ENCODE results near the gene ZNF407.

Gene ZNF407

GRCh38 chr18:74589021-74589420 lies 8.6 kb upstream of the ZNF407 start:
- no peak for DNase-seq (ENCODE audit: low spot score)

- DNase-seq (ENCODE audit: low spot score) = no peak
Observed at GRCh38 chr18:74589811-74590210, 7.9 kb upstream of the ZNF407 start.

- DNase-seq (ENCODE audit: low spot score) = no peak
Observed at GRCh38 chr18:74590671-74591070, 7.0 kb upstream of the ZNF407 start.

GRCh38 chr18:74595431-74595830 lies 2.2 kb upstream of the ZNF407 start:
- no peak for DNase-seq (ENCODE audit: low spot score)

GRCh38 chr18:74597034-74597661 lies 522 bp upstream of the ZNF407 start:
- DNase-seq (ENCODE audit: low spot score) = peak; percentile 76

GRCh38 chr18:74598350-74599001 lies 806 bp downstream of the ZNF407 start:
- DNase-seq (ENCODE audit: low spot score) = peak; percentile 52

- no peak for DNase-seq (ENCODE audit: low spot score)
Observed at GRCh38 chr18:74604361-74604760, 6.7 kb downstream of the ZNF407 start.

GRCh38 chr18:74604774-74605173 lies 7.1 kb downstream of the ZNF407 start:
- DNase-seq (ENCODE audit: low spot score) = no peak

- no peak for DNase-seq (ENCODE audit: low spot score)
Observed at GRCh38 chr18:74608681-74609080, 11.0 kb downstream of the ZNF407 start.

- no peak for DNase-seq (ENCODE audit: low spot score)
Observed at GRCh38 chr18:74609535-74609934, 11.9 kb downstream of the ZNF407 start.

- DNase-seq (ENCODE audit: low spot score) = no peak
Observed at GRCh38 chr18:74610051-74610615, 12.5 kb downstream of the ZNF407 start.

- no peak for DNase-seq (ENCODE audit: low spot score)
Observed at GRCh38 chr18:74610860-74611259, 13.2 kb downstream of the ZNF407 start.

GRCh38 chr18:74611765-74612164 lies 14.1 kb downstream of the ZNF407 start:
- DNase-seq (ENCODE audit: low spot score) = no peak

GRCh38 chr18:74613381-74613780 lies 15.7 kb downstream of the ZNF407 start:
- no peak for DNase-seq (ENCODE audit: low spot score)

GRCh38 chr18:74616494-74616893 lies 18.8 kb downstream of the ZNF407 start:
- DNase-seq (ENCODE audit: low spot score) = no peak

GRCh38 chr18:74617486-74617885 lies 19.8 kb downstream of the ZNF407 start:
- no peak for DNase-seq (ENCODE audit: low spot score)

- no peak for DNase-seq (ENCODE audit: low spot score)
Observed at GRCh38 chr18:74622072-74622471, 24.4 kb downstream of the ZNF407 start.

GRCh38 chr18:74623047-74623816 lies 25.6 kb downstream of the ZNF407 start:
- DNase-seq (ENCODE audit: low spot score) = no peak

GRCh38 chr18:74624466-74624865 lies 26.8 kb downstream of the ZNF407 start:
- no peak for DNase-seq (ENCODE audit: low spot score)

- DNase-seq (ENCODE audit: low spot score) = no peak
Observed at GRCh38 chr18:74625157-74625556, 27.5 kb downstream of the ZNF407 start.

- no peak for DNase-seq (ENCODE audit: low spot score)
Observed at GRCh38 chr18:74626049-74626874, 28.6 kb downstream of the ZNF407 start.

GRCh38 chr18:74630804-74631203 lies 33.1 kb downstream of the ZNF407 start:
- no peak for DNase-seq (ENCODE audit: low spot score)

Measured in Ammon's horn (tissue), 1 donor.